OCI-LY1 (cell line): Measurements from ENCODE around the gene COL8A1.

Experiments
- H2AFZ ChIP-seq: fragments of 200-600 bp; sonication (generic), shearing (Covaris generic); 2 replicates; pipeline ENCODE4 v1.6.0; 2014; ENCODE audit warnings: antibody characterized with exemption, mild to moderate bottlenecking, low read length
- H3F3A ChIP-seq: fragments of 200-600 bp; sonication (generic), shearing (Covaris generic); 2 replicates; pipeline ENCODE4 v1.6.0; 2014; ENCODE audit warnings: mild to moderate bottlenecking, antibody characterized with exemption, low read length, moderate library complexity; ENCODE audit not compliant: insufficient read depth
- H3K27ac ChIP-seq: fragments of 200-600 bp; sonication (generic); 2 replicates; pipeline ENCODE4 v1.5.1; 2014; ENCODE audit warnings: low read length, mixed run types, mild to moderate bottlenecking, low read depth; ENCODE audit not compliant: poor library complexity, severe bottlenecking
- H3K27me3 ChIP-seq: fragments of 200-600 bp; sonication (generic); 2 replicates; pipeline ENCODE4 v1.6.0; 2014; ENCODE audit warnings: antibody characterized with exemption, mild to moderate bottlenecking, low read length, moderate library complexity; ENCODE audit not compliant: insufficient read depth
- H3K36me3 ChIP-seq: fragments of 200-600 bp; sonication (generic); 2 replicates; pipeline ENCODE4 v1.6.1; 2014; ENCODE audit warnings: mild to moderate bottlenecking, antibody characterized with exemption, low read length, moderate library complexity, mixed read lengths; ENCODE audit not compliant: insufficient read depth
- H3K4me1 ChIP-seq: fragments of 200-600 bp; sonication (generic); 2 replicates; pipeline ENCODE4 v1.5.1; 2014; ENCODE audit warnings: mild to moderate bottlenecking, low read length, moderate library complexity; ENCODE audit not compliant: insufficient read depth, severe bottlenecking
- H3K4me2 ChIP-seq: fragments of 200-600 bp; sonication (generic), shearing (Covaris generic); 2 replicates; pipeline ENCODE4 v1.6.1; 2014; ENCODE audit warnings: low read length
- H3K4me3 ChIP-seq: fragments of 200-600 bp; sonication (generic); 2 replicates; pipeline ENCODE4 v1.5.1; 2014; ENCODE audit warnings: low read length, low read depth, mild to moderate bottlenecking, mixed read lengths; ENCODE audit not compliant: poor library complexity, severe bottlenecking
- H3K79me2 ChIP-seq: fragments of 200-600 bp; shearing (Covaris generic); 2 replicates; pipeline ENCODE4 v1.6.1; 2016; ENCODE audit warnings: mixed run types, low read length, mixed read lengths; ENCODE audit not compliant: insufficient read depth
- H3K9ac ChIP-seq: fragments of 200-600 bp; sonication (generic), shearing (Covaris generic); 2 replicates; pipeline ENCODE4 v1.6.1; 2014; ENCODE audit warnings: mild to moderate bottlenecking, low read length, mixed read lengths
- H3K9me2 ChIP-seq: fragments of 200-600 bp; sonication (generic), shearing (Covaris generic); 2 replicates; pipeline ENCODE4 v1.6.1; 2014; ENCODE audit warnings: low read depth, mild to moderate bottlenecking, low read length, mixed read lengths
- H3K9me3 ChIP-seq: fragments of 200-600 bp; shearing (Covaris generic); 2 replicates; pipeline ENCODE4 v1.6.1; 2014; ENCODE audit warnings: low read length, mixed read lengths
- H4K20me1 ChIP-seq: fragments of 200-600 bp; sonication (generic), shearing (Covaris generic); 2 replicates; pipeline ENCODE4 v1.6.0; 2016; ENCODE audit warnings: mild to moderate bottlenecking, low read length; ENCODE audit not compliant: insufficient read depth
- EZH2 ChIP-seq: fragments of 200-600 bp; sonication (generic), shearing (Covaris generic); IDR thresholded peaks from 2 replicates; pipeline ENCODE4 v1.8.0; 2017; ENCODE audit warnings: borderline replicate concordance, mixed run types, mild to moderate bottlenecking, antibody characterized with exemption, low read length, moderate library complexity, mixed read lengths
- TF ChIP-seq, protein P1 (sequence below): fragments of 200-600 bp; sonication (generic), shearing (Covaris generic); IDR thresholded peaks from 2 replicates; pipeline ENCODE4 v1.5.1; 2017; ENCODE audit warnings: mild to moderate bottlenecking, antibody characterized with exemption, low read length, moderate library complexity, mixed read lengths

COL8A1 gene

DNA sequence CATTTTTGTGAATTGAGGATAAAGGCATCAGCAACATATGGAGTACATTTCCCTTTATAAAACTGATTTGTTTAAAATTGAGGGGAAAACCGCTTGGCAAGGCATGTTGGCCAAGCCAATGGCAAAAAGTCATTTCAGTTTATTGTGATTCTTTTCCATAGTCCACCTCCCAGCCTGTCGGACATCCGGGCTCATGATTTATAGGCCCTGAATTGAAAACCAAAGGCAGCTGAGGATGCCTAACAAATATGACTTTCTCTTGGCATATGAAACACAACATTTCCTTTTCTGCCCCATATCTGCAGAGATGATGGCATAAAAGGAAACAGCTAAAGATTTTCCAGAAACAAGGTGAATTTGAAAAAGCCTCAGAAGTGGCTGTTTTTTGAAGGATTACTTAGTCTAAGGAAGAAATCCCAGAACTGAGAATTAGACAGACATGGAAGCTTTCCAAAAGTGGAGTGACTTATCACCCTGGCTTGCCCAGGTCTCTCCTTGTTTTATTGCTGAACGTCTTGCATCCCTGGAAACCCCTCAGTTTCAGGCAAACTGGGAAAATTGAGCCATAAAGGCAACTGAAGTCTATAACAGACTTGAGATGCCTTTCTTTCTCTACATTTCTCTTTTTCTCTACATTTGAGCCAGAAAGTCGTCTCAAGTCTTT is 74.0 kb downstream of the COL8A1 start:
- H3K27ac ChIP-seq, result no peak overlapping the region
- no peak overlapping the region for H3K4me3 ChIP-seq
- H3K36me3 ChIP-seq, result no peaks in the 10 kb centered on the region
- no peak overlapping the region for H2AFZ ChIP-seq
- H4K20me1 ChIP-seq, result no peaks in the 10 kb centered on the region
- no peaks in the 10 kb centered on the region for H3K9me3 ChIP-seq
- no peaks in the 10 kb centered on the region for H3K9me2 ChIP-seq
- H3F3A ChIP-seq, result no peaks in the 10 kb centered on the region
- no peak overlapping the region for H3K4me2 ChIP-seq
- H3K4me1 ChIP-seq, result no peaks in the 10 kb centered on the region
- H3K79me2 ChIP-seq, result no peaks in the 10 kb centered on the region
- H3K9ac ChIP-seq, result no peak overlapping the region
- TF ChIP-seq, protein P1, sequence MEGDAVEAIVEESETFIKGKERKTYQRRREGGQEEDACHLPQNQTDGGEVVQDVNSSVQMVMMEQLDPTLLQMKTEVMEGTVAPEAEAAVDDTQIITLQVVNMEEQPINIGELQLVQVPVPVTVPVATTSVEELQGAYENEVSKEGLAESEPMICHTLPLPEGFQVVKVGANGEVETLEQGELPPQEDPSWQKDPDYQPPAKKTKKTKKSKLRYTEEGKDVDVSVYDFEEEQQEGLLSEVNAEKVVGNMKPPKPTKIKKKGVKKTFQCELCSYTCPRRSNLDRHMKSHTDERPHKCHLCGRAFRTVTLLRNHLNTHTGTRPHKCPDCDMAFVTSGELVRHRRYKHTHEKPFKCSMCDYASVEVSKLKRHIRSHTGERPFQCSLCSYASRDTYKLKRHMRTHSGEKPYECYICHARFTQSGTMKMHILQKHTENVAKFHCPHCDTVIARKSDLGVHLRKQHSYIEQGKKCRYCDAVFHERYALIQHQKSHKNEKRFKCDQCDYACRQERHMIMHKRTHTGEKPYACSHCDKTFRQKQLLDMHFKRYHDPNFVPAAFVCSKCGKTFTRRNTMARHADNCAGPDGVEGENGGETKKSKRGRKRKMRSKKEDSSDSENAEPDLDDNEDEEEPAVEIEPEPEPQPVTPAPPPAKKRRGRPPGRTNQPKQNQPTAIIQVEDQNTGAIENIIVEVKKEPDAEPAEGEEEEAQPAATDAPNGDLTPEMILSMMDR, result no peak
- TF ChIP-seq EZH2, result no peak
- no peaks in the 10 kb centered on the region for H3K27me3 ChIP-seq

DNA sequence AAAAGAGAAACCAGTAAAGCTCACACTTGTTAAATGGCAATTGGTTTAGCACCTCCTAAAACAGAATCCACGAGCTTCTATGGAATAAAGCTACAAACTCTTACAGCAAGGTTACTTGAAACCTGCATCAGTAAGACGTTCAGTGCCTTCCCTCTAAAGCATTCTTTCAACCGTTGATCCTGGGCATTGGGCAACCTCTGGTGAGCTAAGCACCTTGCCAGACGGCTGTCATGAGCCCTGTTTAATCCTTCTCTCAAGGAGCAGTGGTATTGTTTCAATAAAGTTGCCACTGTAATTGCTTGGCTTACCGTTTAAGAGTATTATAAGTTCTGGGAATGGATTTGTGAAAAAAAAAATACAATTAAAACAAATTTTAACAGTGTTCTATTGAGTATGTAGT is 75.0 kb downstream of the COL8A1 start:
- no peak overlapping the region for H3K4me3 ChIP-seq

DNA sequence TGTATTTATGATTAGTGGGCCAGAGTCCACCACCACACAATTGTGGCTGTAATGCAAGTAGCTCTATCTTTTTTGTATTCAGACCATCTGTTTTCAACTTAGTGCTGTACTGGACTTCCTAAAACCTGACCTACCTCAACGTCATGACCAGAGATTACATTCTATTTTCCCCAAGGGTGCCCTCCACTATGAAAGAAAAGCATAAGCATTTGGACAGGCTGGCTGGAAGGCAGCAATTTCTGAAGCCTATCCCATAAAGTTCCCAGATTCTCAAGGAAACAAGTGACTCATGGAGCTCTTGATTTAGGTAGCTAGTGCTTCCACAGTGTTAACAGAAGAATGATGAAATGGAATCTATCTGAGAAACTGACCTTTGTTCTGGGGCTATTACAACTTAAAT is 75.8 kb downstream of the COL8A1 start:
- Histone ChIP-seq H3K9me3 (no peaks in the 10 kb centered on the region), H3K27ac (no peak overlapping the region), H2AFZ (no peak overlapping the region), H3K4me1 (no peaks in the 10 kb centered on the region), H3K9me2 (no peaks in the 10 kb centered on the region), H3K4me3 (no peak overlapping the region), H3K79me2 (no peaks in the 10 kb centered on the region), H3K27me3 (no peaks in the 10 kb centered on the region), H3F3A (no peaks in the 10 kb centered on the region), H3K9ac (no peak overlapping the region), H4K20me1 (no peaks in the 10 kb centered on the region), H3K4me2 (no peak overlapping the region), H3K36me3 (no peaks in the 10 kb centered on the region)
- TF ChIP-seq, protein P1, result no peak

More for the DNA sequence above, 75.0 kb downstream of the COL8A1 start:
- Histone ChIP-seq H3K36me3 (no peaks in the 10 kb centered on the region), H3K27ac (no peak overlapping the region), H3K27me3 (no peaks in the 10 kb centered on the region), H3F3A (no peaks in the 10 kb centered on the region), H3K9me3 (no peaks in the 10 kb centered on the region), H4K20me1 (no peaks in the 10 kb centered on the region), H3K4me2 (no peak overlapping the region), H2AFZ (no peak overlapping the region), H3K4me1 (no peaks in the 10 kb centered on the region), H3K9me2 (no peaks in the 10 kb centered on the region), H3K79me2 (no peaks in the 10 kb centered on the region), H3K9ac (no peak overlapping the region)
- TF ChIP-seq, protein P1, result no peak
- TF ChIP-seq EZH2, result no peak
